ENCODE measurements around the gene GAB2. TPM values are rescaled to one million over a fixed set of nuclear protein-coding genes. Genes with fewer than 3 reads are reported as not detected.

The GAB2 gene
- total RNA-seq, 1 donor from 2014 or later, result 10.9 TPM

DNA sequence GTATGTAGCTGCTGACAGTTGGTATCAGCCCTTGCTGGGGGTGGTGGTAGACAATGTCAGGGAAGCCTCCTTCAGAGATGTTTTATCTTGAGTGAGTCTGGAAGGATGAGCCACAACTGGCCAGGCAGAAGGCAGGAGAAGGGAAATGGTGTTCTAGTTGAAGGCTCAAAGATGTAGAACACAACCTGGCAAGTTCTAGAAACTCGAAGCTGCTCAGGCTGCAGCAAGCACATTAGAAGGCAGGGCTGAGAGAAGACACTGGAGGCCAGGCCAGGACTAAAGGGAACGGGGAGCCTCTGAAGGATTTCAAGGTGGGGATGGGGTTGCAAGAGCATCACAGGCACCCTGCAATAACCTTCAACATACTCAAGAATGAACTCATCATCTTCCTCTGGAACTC, 188.5 kb downstream of the GAB2 start:
- H3K27me3 Mint-ChIP-seq (ENCODE audit: low read depth), result no peaks in the 10 kb centered on the region
- no peaks in the 10 kb centered on the region for H3K9me3 Mint-ChIP-seq (ENCODE audit: low read depth)
- TF ChIP-seq, protein P1, sequence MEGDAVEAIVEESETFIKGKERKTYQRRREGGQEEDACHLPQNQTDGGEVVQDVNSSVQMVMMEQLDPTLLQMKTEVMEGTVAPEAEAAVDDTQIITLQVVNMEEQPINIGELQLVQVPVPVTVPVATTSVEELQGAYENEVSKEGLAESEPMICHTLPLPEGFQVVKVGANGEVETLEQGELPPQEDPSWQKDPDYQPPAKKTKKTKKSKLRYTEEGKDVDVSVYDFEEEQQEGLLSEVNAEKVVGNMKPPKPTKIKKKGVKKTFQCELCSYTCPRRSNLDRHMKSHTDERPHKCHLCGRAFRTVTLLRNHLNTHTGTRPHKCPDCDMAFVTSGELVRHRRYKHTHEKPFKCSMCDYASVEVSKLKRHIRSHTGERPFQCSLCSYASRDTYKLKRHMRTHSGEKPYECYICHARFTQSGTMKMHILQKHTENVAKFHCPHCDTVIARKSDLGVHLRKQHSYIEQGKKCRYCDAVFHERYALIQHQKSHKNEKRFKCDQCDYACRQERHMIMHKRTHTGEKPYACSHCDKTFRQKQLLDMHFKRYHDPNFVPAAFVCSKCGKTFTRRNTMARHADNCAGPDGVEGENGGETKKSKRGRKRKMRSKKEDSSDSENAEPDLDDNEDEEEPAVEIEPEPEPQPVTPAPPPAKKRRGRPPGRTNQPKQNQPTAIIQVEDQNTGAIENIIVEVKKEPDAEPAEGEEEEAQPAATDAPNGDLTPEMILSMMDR (IDR thresholded peaks at IDR 0.05), result no peak
- H3K27ac Mint-ChIP-seq (ENCODE audit: unreplicated experiment), result no peak overlapping the region
- H3K4me1 Mint-ChIP-seq (ENCODE audit: low read depth), result peaks cover 6% of the 10 kb centered on the region
- H3K36me3 Mint-ChIP-seq (ENCODE audit: low read depth), result peaks cover 11% of the 10 kb centered on the region
- DNase-seq (ENCODE audit: low spot score), result no peak
- no peak overlapping the region for H3K4me3 Mint-ChIP-seq (ENCODE audit: unreplicated experiment)

DNA sequence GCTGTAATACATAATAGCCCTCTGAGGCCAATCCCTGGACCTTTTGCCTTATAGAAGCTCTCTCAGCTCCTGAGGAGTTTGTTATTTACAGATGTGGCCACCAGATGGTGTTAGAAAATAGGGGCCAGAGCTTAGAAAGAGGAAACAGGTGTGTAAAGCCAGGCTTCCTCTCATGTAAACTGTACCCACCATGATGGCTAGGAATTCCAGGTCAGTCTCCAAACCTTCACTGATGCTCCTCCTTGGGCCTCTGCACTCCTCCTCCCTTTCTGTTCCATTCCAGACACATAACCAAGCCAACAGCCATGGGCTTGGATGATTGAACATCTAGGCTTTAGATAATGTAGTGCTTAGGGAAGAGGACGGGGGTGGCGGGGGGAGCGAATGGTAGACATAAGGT, 189.2 kb downstream of the GAB2 start:
- Mint-ChIP-seq H3K27ac (ENCODE audit: unreplicated experiment) (no peak overlapping the region), H3K27me3 (ENCODE audit: low read depth) (no peaks in the 10 kb centered on the region), H3K9me3 (ENCODE audit: low read depth) (no peaks in the 10 kb centered on the region), H3K4me3 (ENCODE audit: unreplicated experiment) (no peak overlapping the region), H3K36me3 (ENCODE audit: low read depth) (peaks cover 14% of the 10 kb centered on the region), H3K4me1 (ENCODE audit: low read depth) (peaks cover 6% of the 10 kb centered on the region)
- DNase-seq (ENCODE audit: low spot score), result no peak
- TF ChIP-seq, protein P1 (IDR thresholded peaks at IDR 0.05), result peak; percentile 79

DNA sequence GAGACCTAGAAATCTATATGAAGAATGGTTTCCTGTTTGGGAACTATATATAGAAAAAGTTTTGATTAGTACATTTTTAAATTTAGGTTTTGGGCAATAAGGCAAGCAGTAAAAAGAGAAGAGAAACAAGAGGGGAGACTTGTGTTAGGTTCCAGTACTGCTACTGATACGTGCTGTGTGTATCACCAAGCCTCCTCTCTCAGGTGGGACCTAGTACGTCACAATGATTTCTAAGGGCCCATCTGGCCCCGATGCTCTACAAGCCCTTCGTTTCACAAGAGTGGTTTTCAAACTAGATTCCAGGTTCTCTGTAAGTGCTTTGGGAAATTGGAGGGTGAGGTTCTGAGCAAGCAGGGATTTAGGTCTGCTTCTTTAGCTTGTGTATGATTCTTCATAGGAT, 189.7 kb downstream of the GAB2 start:
- Mint-ChIP-seq H3K27me3 (ENCODE audit: low read depth) (no peaks in the 10 kb centered on the region), H3K36me3 (ENCODE audit: low read depth) (peaks cover 15% of the 10 kb centered on the region), H3K4me1 (ENCODE audit: low read depth) (peaks cover 6% of the 10 kb centered on the region), H3K4me3 (ENCODE audit: unreplicated experiment) (no peak overlapping the region), H3K27ac (ENCODE audit: unreplicated experiment) (no peak overlapping the region), H3K9me3 (ENCODE audit: low read depth) (no peaks in the 10 kb centered on the region)
- TF ChIP-seq, protein P1 (IDR thresholded peaks at IDR 0.05), result no peak
- no peak for DNase-seq (ENCODE audit: low spot score)

DNA sequence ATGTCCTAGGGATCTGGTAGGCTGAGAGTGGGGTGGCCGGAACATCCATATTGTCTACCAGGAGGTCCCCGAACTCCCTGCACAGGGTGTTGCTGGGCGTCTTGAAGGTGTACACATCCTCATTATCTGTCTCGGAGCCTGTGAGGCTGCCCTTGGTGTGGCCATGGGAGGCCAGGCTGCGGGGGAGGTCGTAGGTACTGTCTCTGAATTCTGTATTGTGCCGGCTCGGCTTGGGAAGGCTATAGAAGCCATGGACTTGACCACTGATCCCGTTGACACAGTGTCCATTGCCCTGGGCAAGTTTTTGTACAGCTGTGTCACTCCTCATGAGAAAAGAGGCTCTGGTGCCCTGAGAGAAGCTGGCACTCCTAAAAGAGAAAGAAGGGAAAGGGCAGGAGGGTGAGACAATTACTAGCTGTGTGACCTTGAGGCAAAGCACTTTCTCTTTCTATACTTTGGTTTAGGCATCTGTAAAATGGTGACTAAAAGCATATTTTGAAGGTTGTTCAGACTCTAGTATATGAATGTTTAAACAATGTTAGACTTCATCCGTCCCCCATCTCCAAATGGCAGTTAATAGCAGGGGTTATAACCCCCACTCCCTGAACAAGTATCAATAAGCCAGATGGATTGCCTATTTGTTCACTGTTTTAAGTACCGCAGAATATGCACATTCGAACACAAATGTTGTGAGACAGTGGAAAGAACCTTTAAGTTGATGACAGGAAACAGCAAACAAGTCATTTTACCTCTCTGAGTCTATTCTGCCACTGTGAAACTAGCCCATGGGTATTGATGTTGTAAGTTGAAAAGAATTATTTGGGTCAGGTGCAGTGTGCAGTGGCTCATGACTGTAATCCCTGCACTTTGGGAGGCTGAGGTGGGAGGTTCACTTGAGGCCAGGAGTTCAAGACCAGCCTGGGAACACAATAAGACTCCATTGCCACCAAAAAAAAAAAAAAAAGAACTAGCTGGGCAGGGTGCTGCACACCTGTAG, 190.6 kb downstream of the GAB2 start:
- no peak for DNase-seq (ENCODE audit: low spot score)
- TF ChIP-seq, protein P1 (IDR thresholded peaks at IDR 0.05), result no peak
- no peaks in the 10 kb centered on the region for H3K4me1 Mint-ChIP-seq (ENCODE audit: low read depth)
- H3K4me3 Mint-ChIP-seq (ENCODE audit: unreplicated experiment), result no peak overlapping the region
- no peak overlapping the region for H3K27ac Mint-ChIP-seq (ENCODE audit: unreplicated experiment)
- peaks cover 15% of the 10 kb centered on the region for H3K36me3 Mint-ChIP-seq (ENCODE audit: low read depth)
- H3K27me3 Mint-ChIP-seq (ENCODE audit: low read depth), result no peaks in the 10 kb centered on the region
- H3K9me3 Mint-ChIP-seq (ENCODE audit: low read depth), result no peaks in the 10 kb centered on the region

DNA sequence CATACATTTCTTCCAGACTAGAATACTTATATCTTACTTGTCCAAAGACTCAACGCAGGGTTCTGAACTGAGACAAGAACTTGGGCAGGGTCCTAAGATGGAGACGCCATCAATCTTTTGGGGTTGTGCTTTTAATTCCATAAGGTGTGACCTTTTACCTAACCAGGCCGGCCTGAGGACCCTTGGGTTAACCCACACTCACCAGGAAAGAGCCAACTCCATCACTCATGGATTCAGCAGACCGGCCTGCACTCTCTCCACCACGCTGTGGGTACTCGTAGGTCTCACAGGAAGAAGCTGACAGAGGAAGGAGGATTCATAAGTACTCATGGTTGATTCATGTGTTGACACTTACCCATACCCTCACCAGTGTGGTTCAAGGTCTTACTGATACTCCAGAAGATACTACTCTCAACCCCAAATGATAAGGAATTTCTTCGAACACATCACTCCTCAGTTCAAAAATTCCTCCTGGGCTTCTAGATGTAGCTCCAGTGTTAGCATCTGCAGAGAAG, 192.7 kb downstream of the GAB2 start:
- H3K27ac Mint-ChIP-seq (ENCODE audit: unreplicated experiment), result no peak overlapping the region
- H3K4me3 Mint-ChIP-seq (ENCODE audit: unreplicated experiment), result no peak overlapping the region
- no peaks in the 10 kb centered on the region for H3K9me3 Mint-ChIP-seq (ENCODE audit: low read depth)
- TF ChIP-seq, protein P1 (IDR thresholded peaks at IDR 0.05), result no peak
- no peak for DNase-seq (ENCODE audit: low spot score)
- H3K36me3 Mint-ChIP-seq (ENCODE audit: low read depth), result peaks cover 25% of the 10 kb centered on the region
- H3K4me1 Mint-ChIP-seq (ENCODE audit: low read depth), result no peaks in the 10 kb centered on the region
- no peaks in the 10 kb centered on the region for H3K27me3 Mint-ChIP-seq (ENCODE audit: low read depth)

Data from chondrocyte (in vitro differentiated cells).